ENCODE results near the gene A3GALT2. TPM values are rescaled to one million over a fixed set of nuclear protein-coding genes. Genes with fewer than 3 reads are reported as not detected.
"Not testable (repeated sequence)": the region's sequence is repeated elsewhere in the genome, so short reads cannot be mapped to it uniquely, and the experiment has no call there.

Gene A3GALT2
- total RNA-seq, 1 donor from 2014 or later: not detected

- DNase-seq: no peak
These were observed 9.0 kb downstream of the A3GALT2 start for GRCh38 chr1:33311706-33312412.

GRCh38 chr1:33310702-33311101, 10.2 kb downstream of the A3GALT2 start:
- DNase-seq: no peak

GRCh38 chr1:33309351-33309750, 11.5 kb downstream of the A3GALT2 start:
- DNase-seq: not testable (repeated sequence)

GRCh38 chr1:33307494-33307864, 13.4 kb downstream of the A3GALT2 start:
- DNase-seq: no peak

- no peak for DNase-seq
These were observed 14.0 kb downstream of the A3GALT2 start for GRCh38 chr1:33306653-33307493.

GRCh38 chr1:33305816-33306652, 14.9 kb downstream of the A3GALT2 start:
- no peak for DNase-seq

GRCh38 chr1:33305016-33305415, 15.9 kb downstream of the A3GALT2 start:
- no peak for DNase-seq

- DNase-seq: no peak
These were observed 18.6 kb downstream of the A3GALT2 start for GRCh38 chr1:33302325-33302724.

- DNase-seq: no peak
These were observed 19.5 kb downstream of the A3GALT2 start for GRCh38 chr1:33301273-33301984.

- no peak for DNase-seq
These were observed 20.2 kb downstream of the A3GALT2 start for GRCh38 chr1:33300673-33301072.

GRCh38 chr1:33299461-33300155, 21.3 kb downstream of the A3GALT2 start:
- no peak for DNase-seq

GRCh38 chr1:33298623-33299277, 22.1 kb downstream of the A3GALT2 start:
- peak; percentile 11 for DNase-seq

- DNase-seq: no peak
These were observed 22.8 kb downstream of the A3GALT2 start for GRCh38 chr1:33297911-33298622.

- DNase-seq: no peak
These were observed 24.1 kb downstream of the A3GALT2 start for GRCh38 chr1:33296824-33297223.

GRCh38 chr1:33296082-33296458, 24.8 kb downstream of the A3GALT2 start:
- no peak for DNase-seq

GRCh38 chr1:33295450-33296081, 25.3 kb downstream of the A3GALT2 start:
- DNase-seq: peak; percentile 78

GRCh38 chr1:33295023-33295422, 25.9 kb downstream of the A3GALT2 start:
- peak; percentile 49 for DNase-seq

GRCh38 chr1:33294071-33295010, 26.6 kb downstream of the A3GALT2 start:
- DNase-seq: no peak

Data from occipital lobe (tissue), 2 donors.